WTC11 (cell line): ENCODE results near the gene NIF3L1. TPM values are rescaled to one million over a fixed set of nuclear protein-coding genes. Genes with fewer than 3 reads are reported as not detected.

ENCODE experiments used
- ATAC-seq: fragments of 200-7000 bp; cut with Tn5 transposase; 2 replicates; pipeline ENCODE4 v1.10.0; 2021; ENCODE audit warnings: mild to moderate bottlenecking, moderate library complexity
- CTCF ChIA-PET: fragments of 300-600 bp; sonication (Branson Sonifier 250); formaldehyde crosslinking; loops from one replicate; lab custom pipeline; 2021; ENCODE audit warnings: antibody characterized with exemption; lab: Charles Lee
- POLR2A ChIA-PET: fragments of 350-600 bp; sonication (Branson Sonifier 250); formaldehyde crosslinking; loops from one replicate; lab custom pipeline; 2021; ENCODE audit warnings: antibody characterized with exemption; lab: Charles Lee
- DNase-seq: peaks from one replicate; pipeline ENCODE4 v3.0.0; 2021; ENCODE audit warnings: low spot score
- H3K27ac Mint-ChIP-seq: 2 replicates; pipeline ENCODE4 v1.8.0; 2021; ENCODE audit warnings: mixed read lengths
- H3K27me3 Mint-ChIP-seq: 2 replicates; pipeline ENCODE4 v1.8.0; 2021; ENCODE audit warnings: low read depth, mild to moderate bottlenecking, moderate library complexity, mixed read lengths
- H3K36me3 Mint-ChIP-seq: 2 replicates; pipeline ENCODE4 v1.8.0; 2021; ENCODE audit warnings: mixed read lengths
- H3K4me1 Mint-ChIP-seq: 2 replicates; pipeline ENCODE4 v1.8.0; 2022; ENCODE audit warnings: mixed read lengths
- H3K4me3 Mint-ChIP-seq: 2 replicates; pipeline ENCODE4 v1.8.0; 2021; ENCODE audit warnings: mild to moderate bottlenecking, moderate library complexity, mixed read lengths
- H3K9me3 Mint-ChIP-seq: 2 replicates; pipeline ENCODE4 v1.8.0; 2021; ENCODE audit warnings: mixed read lengths
- AFF4 ChIP-seq: sonication (generic); formaldehyde crosslinking; IDR thresholded peaks from 2 replicates; pipeline ENCODE4 v1.8.1; 2023; ENCODE audit warnings: mild to moderate bottlenecking, missing genetic modification reagents, borderline replicate concordance
- AR ChIP-seq: fragments of 250-450 bp; sonication (Bioruptor Pico); IDR thresholded peaks from 2 replicates; pipeline ENCODE4 v1.9.0; 2021; ENCODE audit warnings: mild to moderate bottlenecking
- ATF1 ChIP-seq: sonication (generic); formaldehyde crosslinking; IDR thresholded peaks from 2 replicates; pipeline ENCODE4 v1.8.1; 2023; ENCODE audit warnings: mild to moderate bottlenecking, moderate library complexity, missing genetic modification reagents
- CREM ChIP-seq: sonication (generic); formaldehyde crosslinking; IDR thresholded peaks from 2 replicates; pipeline ENCODE4 v1.8.1; 2022; ENCODE audit warnings: mild to moderate bottlenecking, missing genetic modification reagents, moderate library complexity
- ETV6 ChIP-seq: sonication (generic); formaldehyde crosslinking; IDR thresholded peaks from 2 replicates; pipeline ENCODE4 v1.8.1; 2022; ENCODE audit warnings: mild to moderate bottlenecking, missing genetic modification reagents
- FOXP1 ChIP-seq: sonication (generic); formaldehyde crosslinking; IDR thresholded peaks from 2 replicates; pipeline ENCODE4 v1.8.0; 2022; ENCODE audit warnings: missing genetic modification reagents, mild to moderate bottlenecking, moderate library complexity, borderline replicate concordance
- HMGXB4 ChIP-seq: sonication (generic); formaldehyde crosslinking; IDR thresholded peaks from 2 replicates; pipeline ENCODE4 v1.8.1; 2023; ENCODE audit warnings: mild to moderate bottlenecking, moderate library complexity, missing genetic modification reagents
- MAX ChIP-seq: sonication (generic); formaldehyde crosslinking; IDR thresholded peaks from 2 replicates; pipeline ENCODE4 v1.8.0; 2022; ENCODE audit warnings: mild to moderate bottlenecking, missing genetic modification reagents
- MXD4 ChIP-seq: fragments of 250-450 bp; sonication (Bioruptor Pico); IDR thresholded peaks from 2 replicates; pipeline ENCODE4 v1.8.0; 2021; ENCODE audit warnings: mild to moderate bottlenecking, moderate library complexity, borderline replicate concordance
- NFATC4 ChIP-seq: fragments of 250-450 bp; sonication (Bioruptor Pico); IDR thresholded peaks from 2 replicates; pipeline ENCODE4 v1.9.0; 2021; ENCODE audit warnings: mild to moderate bottlenecking
- NR1H2 ChIP-seq: sonication (generic); formaldehyde crosslinking; IDR thresholded peaks from 2 replicates; pipeline ENCODE4 v1.9.0; 2021; ENCODE audit warnings: mild to moderate bottlenecking, moderate library complexity, missing genetic modification reagents
- NR2C2 ChIP-seq: sonication (generic); formaldehyde crosslinking; IDR thresholded peaks from 2 replicates; pipeline ENCODE4 v1.8.0; 2022; ENCODE audit warnings: mild to moderate bottlenecking, missing genetic modification reagents
- NR3C1 ChIP-seq: sonication (generic); formaldehyde crosslinking; conservative IDR thresholded peaks from 2 replicates; pipeline ENCODE4 v1.8.1; 2023; ENCODE audit warnings: low read depth, mild to moderate bottlenecking, missing genetic modification reagents
- PRRX2 ChIP-seq: fragments of 250-450 bp; sonication (Bioruptor Pico); IDR thresholded peaks from 2 replicates; pipeline ENCODE4 v1.8.0; 2021; ENCODE audit warnings: mild to moderate bottlenecking
- SOX15 ChIP-seq: fragments of 250-450 bp; sonication (Bioruptor Pico); IDR thresholded peaks from 2 replicates; pipeline ENCODE4 v1.9.0; 2021; ENCODE audit warnings: mild to moderate bottlenecking
- SP1 ChIP-seq: sonication (generic); formaldehyde crosslinking; conservative IDR thresholded peaks from 2 replicates; pipeline ENCODE4 v1.8.1; 2022; ENCODE audit warnings: missing genetic modification reagents
- TEAD4 ChIP-seq: sonication (generic); formaldehyde crosslinking; IDR thresholded peaks from 2 replicates; pipeline ENCODE4 v1.8.0; 2022; ENCODE audit warnings: mild to moderate bottlenecking, missing genetic modification reagents
- ZBTB21 ChIP-seq: sonication (generic); formaldehyde crosslinking; IDR thresholded peaks from 2 replicates; pipeline ENCODE4 v1.8.1; 2023; ENCODE audit warnings: mild to moderate bottlenecking, missing genetic modification reagents, borderline replicate concordance
- ZNF138 ChIP-seq: sonication (generic); formaldehyde crosslinking; conservative IDR thresholded peaks from 2 replicates; pipeline ENCODE4 v1.8.1; 2022; ENCODE audit warnings: mild to moderate bottlenecking, moderate library complexity, missing genetic modification reagents
- ZNF416 ChIP-seq: fragments of 250-450 bp; sonication (Bioruptor Pico); IDR thresholded peaks from 2 replicates; pipeline ENCODE4 v1.9.0; 2021; ENCODE audit warnings: mild to moderate bottlenecking, inconsistent platforms
- ZNF423 ChIP-seq: fragments of 250-450 bp; sonication (Bioruptor Pico); IDR thresholded peaks from 2 replicates; pipeline ENCODE4 v2.1.2; 2022; ENCODE audit warnings: mild to moderate bottlenecking, moderate library complexity
- ZNF671 ChIP-seq: fragments of 250-450 bp; sonication (Bioruptor Pico); IDR thresholded peaks from 2 replicates; pipeline ENCODE4 v1.8.0; 2021; ENCODE audit warnings: mild to moderate bottlenecking
- total RNA-seq: library from RNA; stranded (reverse); gene quantifications from 3 replicates; pipeline ENCODE4 v1.2.3, GENCODE V29; 2021
- TF ChIP-seq, protein P1 (sequence below): sonication (generic); formaldehyde crosslinking; IDR thresholded peaks from 2 replicates; pipeline ENCODE4 v1.8.1; 2022; ENCODE audit warnings: low read depth, missing genetic modification reagents, borderline replicate concordance
- TF ChIP-seq, protein P2 (sequence below): fragments of 250-450 bp; sonication (Bioruptor Pico); IDR thresholded peaks from 2 replicates; pipeline ENCODE4 v1.8.0; 2021; ENCODE audit warnings: mild to moderate bottlenecking

Gene NIF3L1
- total RNA-seq, 1 experiment from 2014 or later, result 49.1 TPM

DNA sequence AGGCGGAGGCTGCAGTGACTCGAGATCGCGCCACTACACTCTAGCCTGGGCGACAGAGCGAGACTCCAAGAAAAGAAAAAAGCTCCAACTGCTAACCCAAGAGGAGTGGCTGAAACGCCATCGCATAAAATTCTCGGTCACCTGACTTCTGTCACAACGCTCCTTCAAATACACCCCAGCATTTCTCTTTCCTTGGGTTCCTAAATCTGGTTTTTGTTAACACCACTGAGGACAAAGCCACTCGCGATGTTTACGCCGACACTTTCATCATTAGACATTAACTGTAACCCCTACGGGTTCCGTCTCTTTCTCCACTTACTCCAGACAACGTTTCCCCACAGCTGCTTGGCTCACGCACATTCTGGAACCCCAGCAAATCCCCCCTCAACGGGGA, 25.4 kb upstream of the NIF3L1 start (continued):
- no peak for TF ChIP-seq AFF4 (CRISPR knock-in tag)

- peak within 1 kb of the TSS; percentile 99 for H3K27ac Mint-ChIP-seq
- peak; percentile 72 for ATAC-seq
- peak; percentile 88 for DNase-seq
- H3K4me1 Mint-ChIP-seq, result peaks cover 24% of the 10 kb centered on the region
- ChIA-PET CTCF (interaction anchor here (0.5 to 2.4 kb wide), 7 partner anchors 12 to 884 kb away, joined by 3 to 13 read pairs (median 6); partner anchors contain the start of gene ORC2), POLR2A (interaction anchor here (0.6 to 2.8 kb wide), 11 partner anchors 15 to 293 kb away, joined by 3 to 21 read pairs (median 5); partner anchors contain the start of genes NIF3L1, ORC2 and PPIL3)
- no peaks in the 10 kb centered on the region for H3K9me3 Mint-ChIP-seq
- H3K36me3 Mint-ChIP-seq, result peaks cover 21% of the 10 kb centered on the region
- H3K27me3 Mint-ChIP-seq, result no peaks in the 10 kb centered on the region
- peak within 1 kb of the TSS; percentile 97 for H3K4me3 Mint-ChIP-seq
- TF ChIP-seq AR (no peak), CREM (CRISPR knock-in tag) (peak; percentile 89), TEAD4 (CRISPR knock-in tag) (peak; percentile 63; the same call in 1 of the 2 replicates), NR2C2 (CRISPR knock-in tag) (no peak), MXD4 (CRISPR knock-in tag) (no peak), MAX (peak; percentile 91), FOXP1 (CRISPR knock-in tag) (peak; percentile 92), ZNF416 (no peak), ZNF138 (peak; percentile 95), PRRX2 (CRISPR knock-in tag) (no peak), NR3C1 (peak; percentile 89; the same call in 1 of the 2 replicates), ETV6 (peak; percentile 68), ZNF671 (CRISPR knock-in tag) (no peak), ATF1 (CRISPR knock-in tag) (no peak), NFATC4 (CRISPR knock-in tag) (no peak), ZBTB21 (peak; percentile 98), HMGXB4 (CRISPR knock-in tag) (peak; percentile 84; the same call in 1 of the 2 replicates), NR1H2 (CRISPR knock-in tag) (no peak), ZNF423 (CRISPR knock-in tag) (no peak), SOX15 (no peak), SP1 (peak; percentile 67)
- TF ChIP-seq, protein P1, sequence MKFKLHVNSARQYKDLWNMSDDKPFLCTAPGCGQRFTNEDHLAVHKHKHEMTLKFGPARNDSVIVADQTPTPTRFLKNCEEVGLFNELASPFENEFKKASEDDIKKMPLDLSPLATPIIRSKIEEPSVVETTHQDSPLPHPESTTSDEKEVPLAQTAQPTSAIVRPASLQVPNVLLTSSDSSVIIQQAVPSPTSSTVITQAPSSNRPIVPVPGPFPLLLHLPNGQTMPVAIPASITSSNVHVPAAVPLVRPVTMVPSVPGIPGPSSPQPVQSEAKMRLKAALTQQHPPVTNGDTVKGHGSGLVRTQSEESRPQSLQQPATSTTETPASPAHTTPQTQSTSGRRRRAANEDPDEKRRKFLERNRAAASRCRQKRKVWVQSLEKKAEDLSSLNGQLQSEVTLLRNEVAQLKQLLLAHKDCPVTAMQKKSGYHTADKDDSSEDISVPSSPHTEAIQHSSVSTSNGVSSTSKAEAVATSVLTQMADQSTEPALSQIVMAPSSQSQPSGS (CRISPR knock-in tag), result no peak
- TF ChIP-seq, protein P2, sequence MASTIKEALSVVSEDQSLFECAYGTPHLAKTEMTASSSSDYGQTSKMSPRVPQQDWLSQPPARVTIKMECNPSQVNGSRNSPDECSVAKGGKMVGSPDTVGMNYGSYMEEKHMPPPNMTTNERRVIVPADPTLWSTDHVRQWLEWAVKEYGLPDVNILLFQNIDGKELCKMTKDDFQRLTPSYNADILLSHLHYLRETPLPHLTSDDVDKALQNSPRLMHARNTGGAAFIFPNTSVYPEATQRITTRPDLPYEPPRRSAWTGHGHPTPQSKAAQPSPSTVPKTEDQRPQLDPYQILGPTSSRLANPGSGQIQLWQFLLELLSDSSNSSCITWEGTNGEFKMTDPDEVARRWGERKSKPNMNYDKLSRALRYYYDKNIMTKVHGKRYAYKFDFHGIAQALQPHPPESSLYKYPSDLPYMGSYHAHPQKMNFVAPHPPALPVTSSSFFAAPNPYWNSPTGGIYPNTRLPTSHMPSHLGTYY (CRISPR knock-in tag), result no peak
Observed at GRCh38 chr2:200864176-200865034, 24.8 kb upstream of the NIF3L1 start, which contains the start of gene CLK1. Gene CLK1, minus strand, starts transcription at chr2:200864658. Its CDS starts 2,796 bp downstream, at chr2:200861862.
